Stimulated activated naive CD4-positive, alpha-beta T cell treated with Interleukin-2 at 50 U/mL for 16 hours (primary cell): ENCODE measurements around the gene CEP44.
"Not testable (repeated sequence)": the region's sequence is repeated elsewhere in the genome, so short reads cannot be mapped to it uniquely, and the experiment has no call there.

ENCODE experiments used
- DNase-seq: peaks from one replicate; lab custom pipeline; 2025; lab: John Stamatoyannopoulos, UW

The CEP44 gene

DNA sequence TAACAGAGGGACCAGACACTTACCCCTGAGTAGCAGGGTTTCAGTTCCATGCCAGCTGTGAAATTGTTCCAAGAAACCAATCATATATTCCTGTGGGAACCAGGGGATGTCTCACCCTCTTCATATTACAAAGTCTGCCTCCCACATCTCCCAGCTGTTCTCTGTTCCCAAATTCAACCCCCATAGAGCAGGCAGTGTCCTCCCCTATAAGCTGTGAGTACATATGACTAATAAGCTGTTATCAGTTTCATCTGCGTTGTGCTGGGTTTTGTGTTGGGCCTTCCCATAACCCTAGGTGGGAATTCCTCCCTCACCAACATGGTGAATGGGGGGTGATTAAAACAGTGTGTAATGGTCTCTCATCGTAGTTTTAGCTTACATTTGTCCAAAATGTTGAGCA lies 41.0 kb downstream of the CEP44 start:
- DNase-seq = no peak

DNA sequence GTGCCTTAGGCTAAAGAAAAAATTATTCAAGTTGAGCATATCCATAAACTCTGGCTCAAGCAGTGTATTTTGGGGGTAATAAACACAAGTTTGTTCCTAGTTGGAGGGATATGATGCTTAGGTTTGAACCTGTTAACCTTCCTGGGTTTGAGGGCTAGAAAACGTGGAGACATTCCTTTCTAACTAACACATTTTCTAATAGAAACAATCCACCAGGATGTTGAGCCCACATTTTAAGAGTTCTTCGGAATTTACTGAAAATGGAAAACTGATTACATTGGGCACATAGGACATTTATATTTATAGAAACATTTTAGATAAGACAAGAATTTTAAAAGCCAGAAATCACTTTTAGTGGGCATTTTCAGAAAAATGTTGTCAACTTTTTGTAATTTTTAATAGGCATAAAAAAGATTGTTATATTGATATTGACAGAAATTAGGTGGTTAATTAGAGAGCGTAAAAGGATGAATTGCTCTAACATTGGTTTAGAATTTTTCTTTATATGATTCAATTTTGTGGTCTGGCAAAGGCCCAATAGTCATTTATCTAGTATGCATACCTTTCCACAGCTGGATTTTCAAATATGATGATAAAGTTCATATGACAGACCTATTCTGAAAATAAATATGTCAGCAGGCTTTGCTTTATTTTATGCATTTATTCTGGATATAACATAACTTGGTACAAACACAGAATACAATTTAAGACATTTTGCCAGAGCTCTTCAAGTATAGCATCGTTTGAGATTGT lies 49.2 kb downstream of the CEP44 start:
- DNase-seq = no peak

DNA sequence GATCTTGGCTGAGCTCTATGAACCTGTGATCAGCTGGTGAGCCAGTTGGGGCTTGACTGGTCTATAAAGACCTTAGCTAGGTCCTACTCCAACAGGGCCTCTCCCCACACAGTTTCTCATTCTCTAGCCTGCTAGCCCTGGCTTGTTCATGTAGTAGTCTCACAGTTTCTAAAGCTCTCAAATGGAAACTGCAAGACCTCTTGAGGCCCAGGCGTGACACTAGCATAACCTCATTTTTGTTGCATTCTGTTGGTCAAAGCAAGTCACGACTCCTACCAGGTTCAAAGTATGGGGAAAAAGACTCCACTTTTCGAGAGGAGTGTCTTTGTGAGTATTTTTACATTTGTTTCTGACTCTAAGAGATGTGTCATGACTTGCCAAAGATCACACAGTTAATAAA lies 50.9 kb downstream of the CEP44 start:
- DNase-seq = no peak

DNA sequence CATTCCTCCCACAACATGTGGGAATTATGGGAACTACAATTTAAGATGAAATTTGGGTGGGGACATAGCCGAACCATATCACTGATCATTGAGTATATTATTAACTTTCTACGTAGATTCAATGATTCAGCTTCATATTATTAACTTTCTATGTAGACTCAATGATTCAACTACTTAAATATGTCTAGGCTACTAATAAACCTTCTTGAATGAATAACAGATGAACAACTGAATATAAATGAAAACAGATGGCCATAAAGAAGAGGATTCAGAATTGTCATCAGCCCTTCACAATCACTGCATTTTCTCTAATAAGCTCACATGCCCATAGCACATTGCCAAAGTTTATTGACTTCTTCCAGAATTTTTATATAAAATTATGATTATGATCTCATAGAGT lies 57.0 kb downstream of the CEP44 start:
- DNase-seq = no peak

DNA sequence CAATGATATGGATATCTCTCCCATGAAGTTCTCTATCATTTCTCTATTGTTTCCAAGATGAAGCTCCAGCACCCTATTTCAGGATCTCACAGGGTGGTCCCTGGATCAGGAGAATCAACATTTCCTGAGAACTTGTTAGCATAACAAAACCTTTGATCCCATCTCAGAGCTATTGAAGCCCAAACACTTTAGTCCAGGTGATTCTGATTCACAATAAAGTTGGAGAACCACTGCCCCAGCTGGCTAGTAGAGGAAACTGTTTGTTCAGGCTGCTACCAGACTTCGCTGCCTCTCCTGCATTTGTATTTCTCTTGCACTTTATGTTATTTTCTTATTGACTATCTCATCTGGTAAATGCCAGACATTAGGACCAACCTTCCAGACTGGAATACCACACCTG lies 65.4 kb downstream of the CEP44 start:
- no peak for DNase-seq

DNA sequence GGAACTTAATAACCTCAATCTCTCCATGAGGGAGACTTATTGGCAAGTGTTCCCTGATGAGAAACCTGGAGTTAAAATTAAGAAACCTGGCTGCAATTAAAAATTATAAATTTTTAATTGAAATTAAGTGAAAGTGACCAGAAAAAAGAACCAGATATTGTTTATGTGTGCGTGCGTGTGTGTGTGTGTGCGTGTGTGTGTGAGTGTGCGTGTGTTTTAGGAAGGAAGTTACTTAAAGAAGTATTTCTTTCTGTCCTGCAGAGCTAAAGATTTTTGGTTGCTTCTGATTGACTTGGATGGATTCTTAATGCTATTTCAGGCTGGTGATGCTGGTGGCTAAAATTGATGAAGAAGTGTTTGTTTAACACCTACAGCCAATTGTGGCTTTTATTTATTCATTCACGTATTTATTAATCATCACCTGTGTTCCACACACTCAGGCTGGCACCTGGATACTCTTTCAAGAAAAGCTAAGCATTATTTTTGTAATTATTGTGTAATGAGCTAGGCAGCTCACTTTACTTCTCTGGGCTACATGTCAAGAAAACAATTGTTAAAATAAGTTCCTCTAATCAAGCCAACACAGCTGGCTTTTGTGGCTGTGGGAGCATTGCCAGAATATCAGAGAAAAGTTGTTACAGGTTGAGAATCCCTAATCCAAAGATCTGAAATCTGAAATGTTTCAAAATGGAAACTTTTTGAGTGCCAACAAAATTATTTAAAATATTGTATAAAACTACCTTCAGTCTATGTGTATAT lies 68.5 kb downstream of the CEP44 start:
- no peak for DNase-seq

DNA sequence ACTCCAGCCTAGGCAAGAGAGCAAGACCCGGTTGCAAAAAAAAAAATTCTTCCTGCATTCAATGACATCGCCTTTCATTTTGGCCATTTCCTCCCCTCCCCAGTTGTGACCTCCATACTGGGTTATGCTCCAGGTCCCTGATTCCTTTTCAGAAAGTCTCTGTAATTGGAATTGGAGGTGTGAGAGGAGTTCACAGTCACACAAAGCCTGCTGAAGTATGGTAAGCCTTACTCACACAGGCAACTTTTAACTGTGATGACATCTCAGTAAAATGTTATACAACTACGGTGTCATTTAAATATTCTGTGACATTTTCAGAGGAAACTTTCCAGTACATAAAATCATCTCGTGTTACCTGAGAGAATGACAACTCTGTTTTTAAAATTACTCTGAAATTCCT lies 73.6 kb downstream of the CEP44 start:
- no peak for DNase-seq

DNA sequence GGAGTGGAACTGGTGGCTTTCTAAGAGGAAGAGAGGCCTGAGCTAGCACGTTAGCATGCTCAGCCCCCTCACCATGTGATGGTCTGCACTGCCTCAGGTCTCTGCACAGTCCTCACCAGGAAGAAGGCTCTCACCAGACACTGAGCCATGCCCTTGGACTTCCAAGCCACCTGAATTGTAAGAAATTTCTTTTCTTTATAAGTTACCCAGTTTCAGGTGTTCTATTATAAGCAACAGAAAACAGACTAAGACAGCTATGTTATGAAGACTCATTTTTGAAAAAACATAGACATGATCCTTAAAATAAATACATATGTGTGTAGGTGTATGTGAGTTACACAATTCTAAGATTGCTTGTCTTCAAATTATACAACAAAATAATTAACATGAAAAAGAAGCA lies 74.7 kb downstream of the CEP44 start:
- no peak for DNase-seq

DNA sequence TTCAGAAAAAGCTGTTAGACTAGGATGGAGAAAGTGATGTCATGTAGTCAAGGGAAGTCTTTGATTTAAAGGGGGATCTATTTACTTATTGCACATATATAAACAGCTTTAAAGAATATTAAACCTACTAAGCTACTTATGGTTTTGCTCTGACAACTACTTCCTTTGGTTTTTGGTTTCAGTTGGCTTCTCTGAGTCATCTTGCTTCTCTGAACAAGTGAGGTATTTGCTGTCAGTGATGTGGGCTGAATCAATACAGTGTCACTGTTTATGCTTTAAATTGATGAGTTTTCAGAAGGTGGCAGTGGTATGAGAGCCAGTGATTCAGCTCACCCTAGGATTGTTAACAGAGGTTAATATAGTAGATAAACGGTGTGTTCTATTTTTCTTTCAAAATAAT lies 75.1 kb downstream of the CEP44 start:
- no peak for DNase-seq

DNA sequence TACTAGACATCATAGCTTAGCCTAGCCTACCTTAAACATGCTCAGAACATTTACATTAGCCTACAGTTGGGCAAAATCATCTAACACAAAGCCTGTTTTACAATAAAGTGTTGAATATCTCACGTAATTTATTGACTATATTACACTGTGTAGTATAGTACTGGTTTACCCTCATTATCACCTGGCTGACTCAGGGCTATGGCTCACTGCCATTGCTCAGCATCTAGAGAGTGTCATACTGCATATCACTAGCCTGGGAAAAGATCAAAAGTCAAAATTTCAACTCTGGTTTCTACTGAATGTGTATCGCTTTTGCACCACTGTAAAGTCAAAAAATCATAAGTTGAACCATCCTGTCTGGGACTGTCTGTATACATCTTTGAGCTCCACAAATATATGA lies 78.6 kb downstream of the CEP44 start:
- no peak for DNase-seq

DNA sequence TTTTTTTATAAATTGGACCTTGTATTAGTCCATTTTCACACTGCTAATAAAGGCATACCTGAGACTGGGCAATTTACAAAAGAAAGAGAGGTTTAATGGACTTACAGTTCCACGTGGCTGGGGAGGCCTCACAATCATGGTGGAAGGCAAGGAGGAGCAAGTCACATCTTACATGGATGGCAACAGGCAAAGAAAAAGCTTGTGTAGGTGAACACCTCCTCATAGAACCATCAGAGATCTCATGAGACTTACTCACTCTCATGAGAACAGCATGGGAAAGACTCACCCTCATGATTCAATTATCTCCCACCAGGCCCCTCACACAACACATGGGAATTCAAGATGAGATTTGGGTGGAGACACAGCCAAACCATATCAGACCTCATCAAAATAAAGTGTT lies 80.1 kb downstream of the CEP44 start:
- not testable (repeated sequence) for DNase-seq

DNA sequence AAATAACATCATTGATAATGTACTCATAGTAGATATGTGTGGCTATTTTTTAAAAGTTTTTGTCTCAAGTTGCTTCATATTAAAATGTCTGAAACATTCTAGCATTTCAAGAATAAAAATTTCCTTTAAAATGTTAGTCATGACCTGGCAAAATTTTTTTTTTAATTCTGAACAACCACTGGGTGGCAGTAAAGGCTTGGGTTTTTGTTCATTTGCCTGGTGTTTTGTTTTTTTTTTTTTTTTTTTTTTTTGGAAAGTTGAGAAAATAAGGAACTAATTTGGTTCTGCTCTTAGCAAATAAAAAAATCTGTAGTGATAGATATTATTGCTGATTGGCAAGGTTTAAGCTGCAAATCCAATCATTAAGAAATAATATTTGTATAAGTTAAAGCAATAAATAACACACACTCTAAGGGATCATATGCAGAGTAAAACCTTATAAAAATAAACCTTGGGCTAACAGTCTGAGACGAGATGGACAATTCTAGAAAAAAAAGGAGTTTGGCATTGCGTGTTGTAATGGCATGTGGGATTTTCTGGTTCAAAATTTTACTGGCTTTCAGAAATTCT lies 81.4 kb downstream of the CEP44 start:
- DNase-seq = no peak

DNA sequence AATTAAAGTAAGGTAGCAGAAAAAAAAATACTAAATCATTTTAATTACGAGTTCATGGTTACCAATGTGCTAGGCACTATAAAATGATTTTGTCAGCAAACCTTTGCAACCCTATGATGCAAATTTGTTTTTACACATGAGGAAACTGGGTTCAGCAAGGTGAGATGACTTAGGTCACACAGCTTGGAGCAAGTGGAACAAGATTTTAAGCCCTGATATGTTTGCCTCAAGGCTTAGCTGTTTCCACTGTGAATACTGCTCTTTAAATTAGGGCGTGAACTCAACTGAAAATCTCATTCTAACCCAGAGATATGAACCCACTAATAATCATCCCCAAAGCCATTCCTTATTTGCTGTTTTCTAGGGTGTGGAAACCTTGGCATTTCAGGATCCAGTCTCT lies 86.3 kb downstream of the CEP44 start:
- no peak for DNase-seq

DNA sequence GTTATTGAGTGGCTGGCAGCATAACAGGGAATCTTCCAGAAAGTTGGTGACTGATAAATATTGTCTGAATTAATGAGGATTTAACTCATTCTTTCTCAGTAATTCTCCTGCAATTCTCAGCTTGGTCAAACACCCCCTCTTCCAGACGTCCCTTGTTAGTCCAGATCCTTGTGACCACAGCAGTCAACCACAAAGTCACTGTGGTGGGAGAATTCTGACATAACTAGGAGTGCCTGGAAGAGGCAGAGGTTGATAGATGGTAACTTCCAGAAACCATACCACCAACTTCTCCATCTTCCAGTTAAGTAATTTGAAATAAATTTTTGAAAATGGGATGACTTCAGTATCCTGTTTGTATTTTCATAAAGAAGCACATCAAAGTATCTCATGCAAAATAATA lies 90.1 kb downstream of the CEP44 start:
- DNase-seq = no peak

DNA sequence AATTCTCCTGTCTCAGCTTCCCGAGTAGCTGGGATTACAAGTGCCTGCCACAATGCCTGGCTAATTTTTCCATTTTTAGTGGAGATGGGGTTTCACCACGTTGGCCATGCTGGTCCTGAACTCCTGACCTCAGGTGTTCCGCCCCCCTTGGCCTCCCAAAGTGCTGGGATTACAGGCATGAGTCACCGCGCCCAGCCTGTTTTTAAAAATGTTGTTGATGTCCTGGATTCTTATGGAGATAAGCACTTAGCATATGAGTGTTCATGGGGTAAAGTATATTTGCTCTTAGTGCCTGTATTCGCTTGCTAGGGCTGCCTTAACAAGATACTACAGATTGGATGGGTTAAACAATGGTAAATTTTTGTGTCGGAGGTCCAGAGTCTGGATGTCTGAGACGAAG lies 91.7 kb downstream of the CEP44 start:
- DNase-seq = no peak

DNA sequence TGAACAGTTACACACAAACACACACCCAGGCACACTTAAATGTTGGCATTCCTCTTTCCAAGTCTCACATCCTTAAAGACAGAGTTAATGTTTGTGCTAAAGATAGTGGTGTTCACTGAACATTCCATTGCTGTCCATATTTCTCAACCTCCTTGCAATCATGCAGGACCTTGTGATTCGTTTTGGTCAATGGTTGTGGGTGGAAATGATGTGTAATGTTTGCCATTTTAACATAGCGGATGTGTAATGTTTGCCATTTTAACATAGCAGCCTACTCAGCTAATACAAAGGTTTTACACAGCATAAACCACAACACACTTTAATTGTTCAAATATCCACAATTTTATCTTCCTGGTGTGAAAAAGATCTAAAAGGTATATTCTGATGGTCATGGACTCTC lies 93.9 kb downstream of the CEP44 start:
- no peak for DNase-seq

DNA sequence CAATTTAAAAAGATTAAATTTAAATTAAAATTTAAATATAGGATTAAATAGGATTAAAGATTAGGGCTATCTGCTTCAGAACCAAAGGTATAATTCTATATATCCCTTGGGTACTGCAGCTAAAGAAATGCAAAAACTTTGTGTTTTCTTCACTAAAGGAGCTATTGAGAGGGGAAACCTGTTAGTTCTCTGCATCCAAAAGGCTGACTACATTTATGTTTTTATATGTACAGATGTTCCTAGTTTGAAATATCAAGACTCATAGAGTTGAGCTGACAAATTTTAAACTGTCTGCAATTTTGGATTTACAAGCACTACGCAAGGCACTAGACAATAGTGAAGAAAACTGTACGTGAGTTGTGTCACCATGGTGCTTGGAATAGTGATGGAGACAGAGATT lies 95.2 kb downstream of the CEP44 start:
- DNase-seq = no peak

DNA sequence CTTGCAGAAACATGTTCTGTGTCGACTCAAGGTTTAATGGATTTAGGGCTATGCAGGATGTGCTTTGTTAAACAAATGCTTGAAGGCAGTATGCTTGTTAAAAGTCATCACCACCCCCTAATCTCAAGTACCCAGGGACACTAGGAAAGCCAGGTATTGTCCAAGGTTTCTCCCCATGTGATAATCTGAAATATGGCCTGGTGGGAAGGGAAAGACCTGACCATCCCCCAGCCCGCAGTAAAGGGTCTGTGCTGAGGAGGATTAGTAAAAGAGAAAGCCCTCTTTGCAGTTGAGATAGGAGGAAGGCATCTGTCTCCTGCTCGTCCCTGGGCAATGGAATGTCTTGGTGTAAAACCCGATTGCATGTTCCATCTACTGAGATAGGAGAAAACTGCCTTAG lies 96.5 kb downstream of the CEP44 start:
- DNase-seq = not testable (repeated sequence)

DNA sequence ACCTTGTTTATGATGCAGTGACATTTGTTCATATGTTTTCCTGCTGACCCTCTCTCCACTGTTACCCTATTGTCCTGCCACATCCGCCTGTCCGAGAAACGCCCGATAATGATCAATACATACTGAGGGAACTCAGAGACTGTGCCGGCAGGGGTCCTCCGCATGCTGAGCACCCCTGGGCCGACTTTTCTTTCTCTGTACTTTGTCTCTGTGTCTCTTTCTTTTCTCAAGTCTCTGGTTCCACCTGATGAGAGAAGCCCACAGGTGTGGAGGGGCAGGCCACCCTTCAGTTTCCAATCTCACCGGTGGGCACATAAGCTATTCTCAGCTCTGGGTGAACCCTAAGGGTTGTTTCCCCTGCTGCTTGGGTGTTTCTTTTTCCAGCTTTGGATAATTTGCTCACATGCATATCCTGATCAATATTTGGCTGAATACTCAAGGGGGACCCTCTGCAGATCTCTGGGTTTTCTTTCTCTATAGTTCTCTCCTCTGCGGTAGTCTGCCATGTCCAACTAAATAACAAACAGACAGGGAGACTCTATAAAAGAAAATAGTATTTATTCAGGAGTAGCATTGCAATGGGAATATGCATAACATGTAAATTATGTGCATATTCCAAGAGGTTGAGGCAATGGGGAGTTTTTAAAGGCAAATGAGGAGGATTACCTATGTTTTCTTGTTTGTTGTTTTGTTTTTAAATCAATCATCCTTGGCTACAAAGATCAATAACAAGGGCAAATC lies 97.2 kb downstream of the CEP44 start:
- DNase-seq = no peak

DNA sequence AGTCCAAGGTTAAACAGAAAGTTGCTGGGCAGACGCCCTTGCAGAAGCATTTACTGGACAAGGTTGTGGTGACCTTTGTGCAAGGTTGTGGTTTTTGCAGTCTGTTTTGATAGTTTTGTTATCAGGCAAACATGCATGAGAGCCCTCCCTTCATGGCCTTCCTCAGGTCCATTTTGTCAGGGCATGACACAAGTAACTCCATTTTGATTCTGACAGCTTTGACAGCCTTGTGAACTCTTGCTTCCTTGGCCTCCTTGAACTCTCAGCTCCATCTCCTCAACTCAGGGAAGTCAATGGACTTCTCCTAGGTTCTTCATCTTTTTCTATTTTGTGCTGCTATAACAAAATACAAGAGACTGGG lies 97.7 kb downstream of the CEP44 start:
- no peak for DNase-seq
